ELR (cell line): ENCODE data around the gene IL1RAPL1.

Source experiments
- DNase-seq: peaks from one replicate; pipeline ENCODE4 v3.0.0-alpha.2; 2015; ENCODE audit warnings: low read depth

IL1RAPL1 gene

GRCh38 chrX:29535212-29536162 is 948.2 kb downstream of the IL1RAPL1 start:
- peak; percentile 13 for DNase-seq

- no peak for DNase-seq
Measured at GRCh38 chrX:29541038-29541437, 953.8 kb downstream of the IL1RAPL1 start.

- DNase-seq, result no peak
Measured at GRCh38 chrX:29542152-29542551, 954.9 kb downstream of the IL1RAPL1 start.

- DNase-seq, result no peak
Measured at GRCh38 chrX:29545878-29546277, 958.6 kb downstream of the IL1RAPL1 start.

- no peak for DNase-seq
Measured at GRCh38 chrX:29547877-29548276, 960.6 kb downstream of the IL1RAPL1 start.

GRCh38 chrX:29553542-29553941 is 966.3 kb downstream of the IL1RAPL1 start:
- no peak for DNase-seq

- no peak for DNase-seq
Measured at GRCh38 chrX:29555465-29556091, 968.3 kb downstream of the IL1RAPL1 start.

- DNase-seq, result no peak
Measured at GRCh38 chrX:29560065-29560464, 972.8 kb downstream of the IL1RAPL1 start.

- no peak for DNase-seq
Measured at GRCh38 chrX:29561417-29561816, 974.2 kb downstream of the IL1RAPL1 start.

- no peak for DNase-seq
Measured at GRCh38 chrX:29580560-29580959, 993.3 kb downstream of the IL1RAPL1 start.

- no peak for DNase-seq
Measured at GRCh38 chrX:29581223-29581622, 994.0 kb downstream of the IL1RAPL1 start.

- DNase-seq, result no peak
Measured at GRCh38 chrX:29587107-29587506, 999.9 kb downstream of the IL1RAPL1 start.

- DNase-seq, result no peak
Measured at GRCh38 chrX:29590921-29591320, 1003.7 kb downstream of the IL1RAPL1 start.

GRCh38 chrX:29604381-29604780 is 1017.1 kb downstream of the IL1RAPL1 start:
- no peak for DNase-seq

- DNase-seq, result peak; percentile 31
Measured at GRCh38 chrX:29617276-29617675, 1030.0 kb downstream of the IL1RAPL1 start.

GRCh38 chrX:29617725-29618124 is 1030.5 kb downstream of the IL1RAPL1 start:
- no peak for DNase-seq

GRCh38 chrX:29627833-29628232 is 1040.6 kb downstream of the IL1RAPL1 start:
- no peak for DNase-seq

- DNase-seq, result no peak
Measured at GRCh38 chrX:29634516-29634915, 1047.3 kb downstream of the IL1RAPL1 start.

- DNase-seq, result no peak
Measured at GRCh38 chrX:29636331-29636730, 1049.1 kb downstream of the IL1RAPL1 start.

- DNase-seq, result no peak
Measured at GRCh38 chrX:29640106-29640505, 1052.9 kb downstream of the IL1RAPL1 start.

- no peak for DNase-seq
Measured at GRCh38 chrX:29641461-29641860, 1054.2 kb downstream of the IL1RAPL1 start.

- DNase-seq, result no peak
Measured at GRCh38 chrX:29643181-29643580, 1055.9 kb downstream of the IL1RAPL1 start.

- DNase-seq, result no peak
Measured at GRCh38 chrX:29648161-29648560, 1060.9 kb downstream of the IL1RAPL1 start.
